RKO (cell line): ENCODE measurements around the gene PPM1N.
A peak's percentile ranks its signal among the peaks of the same experiment; 100 is the strongest.

Source experiments
- DNase-seq: peaks from one replicate; pipeline ENCODE4 v3.0.0-alpha.2; 2016; ENCODE audit warnings: low spot score

Gene PPM1N

GRCh38 chr19:45470762-45471081, 27.5 kb upstream of the PPM1N start:
- no peak for DNase-seq

GRCh38 chr19:45471111-45471930, 26.9 kb upstream of the PPM1N start:
- peak; percentile 35 for DNase-seq

DNA sequence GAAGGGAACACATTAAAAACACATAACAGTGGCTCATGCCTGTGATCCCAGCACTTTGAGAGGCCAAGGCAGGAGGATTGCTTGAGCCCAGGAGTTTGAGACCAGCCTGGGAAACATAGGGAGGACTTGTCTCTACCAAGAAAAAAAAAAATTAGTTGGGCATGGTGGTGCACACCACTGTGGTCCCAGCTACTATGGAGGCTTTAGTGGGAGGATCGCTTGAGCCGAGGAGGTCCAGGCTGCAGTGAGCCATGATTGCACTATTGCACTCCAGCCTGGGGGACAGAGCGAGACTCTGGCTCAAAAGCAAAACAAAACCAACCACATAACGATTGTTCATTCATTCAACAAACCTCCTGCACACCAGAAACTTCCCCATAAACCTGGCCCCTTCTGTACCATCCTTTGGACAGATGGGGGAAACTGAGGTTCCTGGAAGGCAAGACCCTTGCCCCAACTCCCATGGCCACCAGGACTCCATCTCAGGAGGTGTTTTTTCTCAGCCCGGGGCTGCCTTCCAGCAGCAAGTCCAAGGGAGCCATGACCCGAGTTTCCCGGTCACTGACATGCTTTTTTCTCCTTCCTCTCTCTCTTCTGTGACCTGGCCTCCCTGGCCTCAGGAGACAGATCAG, 26.2 kb upstream of the PPM1N start:
- DNase-seq = no peak

DNA sequence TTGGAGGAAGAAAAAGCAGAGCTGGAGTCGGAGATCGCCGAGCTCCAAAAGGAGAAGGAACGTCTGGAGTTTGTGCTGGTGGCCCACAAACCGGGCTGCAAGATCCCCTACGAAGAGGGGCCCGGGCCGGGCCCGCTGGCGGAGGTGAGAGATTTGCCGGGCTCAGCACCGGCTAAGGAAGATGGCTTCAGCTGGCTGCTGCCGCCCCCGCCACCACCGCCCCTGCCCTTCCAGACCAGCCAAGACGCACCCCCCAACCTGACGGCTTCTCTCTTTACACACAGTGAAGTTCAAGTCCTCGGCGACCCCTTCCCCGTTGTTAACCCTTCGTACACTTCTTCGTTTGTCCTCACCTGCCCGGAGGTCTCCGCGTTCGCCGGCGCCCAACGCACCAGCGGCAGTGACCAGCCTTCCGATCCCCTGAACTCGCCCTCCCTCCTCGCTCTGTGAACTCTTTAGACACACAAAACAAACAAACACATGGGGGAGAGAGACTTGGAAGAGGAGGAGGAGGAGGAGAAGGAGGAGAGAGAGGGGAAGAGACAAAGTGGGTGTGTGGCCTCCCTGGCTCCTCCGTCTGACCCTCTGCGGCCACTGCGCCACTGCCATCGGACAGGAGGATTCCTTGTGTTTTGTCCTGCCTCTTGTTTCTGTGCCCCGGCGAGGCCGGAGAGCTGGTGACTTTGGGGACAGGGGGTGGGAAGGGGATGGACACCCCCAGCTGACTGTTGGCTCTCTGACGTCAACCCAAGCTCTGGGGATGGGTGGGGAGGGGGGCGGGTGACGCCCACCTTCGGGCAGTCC, 25.5 kb upstream of the PPM1N start:
- no peak for DNase-seq

DNA sequence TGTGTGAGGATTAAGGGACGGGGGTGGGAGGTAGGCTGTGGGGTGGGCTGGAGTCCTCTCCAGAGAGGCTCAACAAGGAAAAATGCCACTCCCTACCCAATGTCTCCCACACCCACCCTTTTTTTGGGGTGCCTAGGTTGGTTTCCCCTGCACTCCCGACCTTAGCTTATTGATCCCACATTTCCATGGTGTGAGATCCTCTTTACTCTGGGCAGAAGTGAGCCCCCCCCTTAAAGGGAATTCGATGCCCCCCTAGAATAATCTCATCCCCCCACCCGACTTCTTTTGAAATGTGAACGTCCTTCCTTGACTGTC, 24.9 kb upstream of the PPM1N start:
- no peak for DNase-seq

GRCh38 chr19:45473682-45474605, 24.3 kb upstream of the PPM1N start:
- DNase-seq = no peak

- no peak for DNase-seq
Measured at GRCh38 chr19:45474606-45475521, 23.4 kb upstream of the PPM1N start.

- DNase-seq = no peak
Measured at GRCh38 chr19:45475537-45476291, 22.5 kb upstream of the PPM1N start.

GRCh38 chr19:45476304-45476703, 21.9 kb upstream of the PPM1N start:
- DNase-seq = no peak

- no peak for DNase-seq
Measured at GRCh38 chr19:45477186-45477585, 21.1 kb upstream of the PPM1N start.

GRCh38 chr19:45477713-45478453, 20.4 kb upstream of the PPM1N start:
- peak; percentile 98 for DNase-seq

DNA sequence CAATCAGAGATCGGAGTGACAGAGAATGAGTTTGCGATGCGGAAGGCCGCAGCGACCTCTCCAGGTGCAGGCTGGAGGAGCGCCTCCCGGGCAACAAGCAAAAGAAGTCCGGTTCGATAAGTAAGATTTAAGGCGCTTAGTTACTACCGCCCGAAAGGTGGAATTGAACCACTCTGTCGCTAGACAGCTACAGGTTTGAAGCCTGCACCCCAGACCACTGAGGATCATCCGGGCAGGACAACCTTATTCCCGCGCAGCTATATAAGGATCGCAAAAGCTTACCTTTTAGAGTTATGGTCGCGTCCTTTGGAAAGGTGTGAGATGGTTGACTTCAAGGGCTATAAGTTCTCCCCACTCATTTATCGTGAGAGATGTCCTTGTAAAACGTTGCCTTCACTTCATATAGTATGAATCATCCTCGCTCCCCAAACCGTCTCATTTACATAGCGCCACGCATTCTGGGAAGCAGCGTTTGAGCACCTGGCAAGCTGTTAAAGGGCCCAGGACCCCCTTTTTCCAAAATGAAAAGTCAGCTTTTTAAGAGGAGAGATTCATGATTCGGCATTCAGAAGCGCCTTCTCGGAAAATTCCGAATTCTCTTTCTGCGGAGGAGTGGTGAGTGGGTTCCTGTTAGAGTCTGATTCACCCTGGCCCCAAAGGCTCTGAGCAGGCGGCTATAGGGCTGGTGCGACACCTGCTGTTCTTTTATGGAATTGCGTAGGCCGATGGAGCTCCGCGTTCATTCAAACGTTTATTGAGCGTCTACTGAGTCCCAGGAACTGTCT, 19.6 kb upstream of the PPM1N start:
- peak; percentile 93 for DNase-seq

DNA sequence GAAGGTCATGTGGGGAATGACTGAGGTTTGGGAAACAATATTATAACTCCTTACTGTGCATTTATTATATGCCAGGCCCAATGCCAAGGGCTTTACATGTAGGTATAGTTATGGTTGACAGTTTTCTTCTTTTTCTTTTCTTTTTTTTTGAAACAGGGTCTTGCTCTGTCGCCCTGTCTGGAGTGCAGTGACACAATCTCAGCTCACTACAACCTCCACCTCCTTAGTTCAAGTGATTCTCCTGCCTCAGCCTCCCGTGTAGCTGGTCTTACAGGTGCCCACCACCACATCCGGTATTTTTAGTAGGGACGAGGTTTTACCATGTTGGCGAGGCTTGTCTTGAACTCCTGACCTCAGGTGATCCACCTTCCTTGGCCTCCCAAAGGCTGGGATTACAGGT, 15.2 kb upstream of the PPM1N start:
- DNase-seq = no peak

GRCh38 chr19:45484273-45484945, 13.8 kb upstream of the PPM1N start:
- DNase-seq = no peak

DNA sequence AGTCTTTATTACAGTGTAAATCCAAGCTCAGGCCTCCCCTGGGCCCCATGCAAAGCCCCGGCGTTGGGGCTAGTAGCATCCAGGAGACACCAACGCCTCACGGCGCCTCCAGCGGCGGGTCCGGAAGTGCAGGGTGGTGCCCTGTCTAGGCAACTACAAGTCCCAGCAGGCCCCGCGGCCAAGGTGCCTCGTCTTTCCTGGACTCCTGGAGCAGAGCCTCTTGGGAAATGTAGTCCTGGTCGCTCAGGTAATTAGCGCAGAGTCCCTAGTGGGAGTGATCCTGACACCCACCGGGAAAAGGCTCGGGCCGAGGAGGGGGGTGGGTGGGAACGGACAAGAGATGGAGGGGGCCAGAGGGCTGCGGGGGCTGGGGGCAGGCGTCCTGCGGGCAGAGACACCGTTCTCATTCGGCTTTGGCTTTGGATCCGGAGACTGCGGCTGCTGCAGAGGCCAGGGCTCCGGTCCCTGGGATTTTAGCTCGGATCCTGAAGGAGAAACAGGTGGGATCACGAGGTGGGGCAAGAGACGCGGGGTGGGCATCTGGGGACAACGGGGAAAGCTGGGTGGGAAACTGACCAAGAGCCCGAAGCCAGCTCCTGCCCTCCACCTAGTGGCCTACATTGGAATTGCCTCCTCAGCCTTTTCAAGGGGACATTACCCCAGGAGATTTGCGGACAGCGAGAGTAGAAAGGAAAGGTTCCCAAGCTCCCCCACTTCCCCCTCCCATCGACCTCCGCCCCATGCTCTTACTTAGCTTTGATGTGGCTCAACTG, 12.8 kb upstream of the PPM1N start:
- peak; percentile 97 for DNase-seq

DNA sequence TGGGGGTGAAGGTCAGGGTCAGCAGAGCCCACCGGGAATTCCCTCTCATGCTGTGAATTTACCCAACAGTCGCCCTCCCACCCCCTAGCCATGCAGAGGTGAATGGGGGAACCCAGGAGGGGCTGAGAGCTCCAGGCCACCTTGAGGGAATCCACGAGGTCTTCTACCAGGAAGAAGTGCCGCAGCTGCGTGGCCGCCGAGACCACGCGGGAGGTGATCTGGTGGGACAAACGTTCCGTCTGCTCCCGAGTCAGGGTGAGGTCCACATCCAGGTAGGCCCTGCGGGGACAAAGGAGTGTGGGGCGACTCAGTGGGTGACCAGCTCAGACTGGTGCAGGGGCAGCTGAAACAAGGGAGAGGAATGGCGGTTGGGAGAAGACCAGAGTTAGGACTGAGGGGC, 9.5 kb upstream of the PPM1N start:
- DNase-seq = no peak

DNA sequence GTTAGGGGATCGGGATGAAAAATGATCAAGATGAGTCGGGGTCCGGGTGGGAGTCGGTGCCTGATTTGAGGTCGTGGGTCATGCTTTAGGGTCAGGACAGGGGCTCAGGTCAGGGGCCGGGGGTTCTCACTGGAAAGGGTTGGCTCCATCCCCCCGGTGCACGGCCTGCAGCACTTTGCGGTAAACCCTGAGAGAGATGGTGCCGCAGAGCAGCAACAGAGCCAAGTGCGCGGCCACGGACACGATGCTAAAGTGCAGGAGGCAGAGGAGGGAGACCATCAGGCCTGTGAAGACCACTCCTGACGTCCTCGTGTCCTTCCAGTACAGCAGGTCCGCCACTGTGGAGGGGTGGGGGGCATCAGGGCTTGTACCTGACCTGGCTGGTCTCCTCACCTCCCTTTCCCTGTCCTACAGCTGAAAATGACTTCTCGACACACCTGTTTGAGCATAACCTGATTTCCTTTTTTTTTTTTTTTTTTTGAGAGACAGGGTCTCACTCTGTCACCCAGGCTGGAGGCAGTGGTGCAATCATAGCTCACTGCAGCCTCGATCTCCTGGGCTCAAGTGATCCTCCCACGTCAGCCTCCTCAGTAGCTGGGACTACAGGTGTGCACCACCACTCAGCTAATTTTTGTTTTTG, 8.9 kb upstream of the PPM1N start:
- no peak for DNase-seq
